HG02623 (cell line): Measurements from ENCODE around the gene LANCL2.
"Not testable (repeated sequence)": the region's sequence is repeated elsewhere in the genome, so short reads cannot be mapped to it uniquely, and the experiment has no call there.

Source experiments
- ATAC-seq: cut with Tn5 transposase; IDR thresholded peaks from one replicate; pipeline ENCODE4 v1.9.1; 2021; ENCODE audit warnings: moderate library complexity; ENCODE audit not compliant: unreplicated experiment

LANCL2 gene

GRCh38 chr7:55402506-55402905, 37.4 kb downstream of the LANCL2 start:
- not testable (repeated sequence) for ATAC-seq

- no peak for ATAC-seq
Measured at GRCh38 chr7:55405856-55406541, 40.9 kb downstream of the LANCL2 start.

GRCh38 chr7:55409482-55410225, 44.5 kb downstream of the LANCL2 start:
- ATAC-seq: peak; percentile 48

- no peak for ATAC-seq
Measured at GRCh38 chr7:55410667-55411239, 45.6 kb downstream of the LANCL2 start.

- ATAC-seq: no peak
Measured at GRCh38 chr7:55411844-55412243, 46.7 kb downstream of the LANCL2 start.

- ATAC-seq: no peak
Measured at GRCh38 chr7:55413442-55413841, 48.3 kb downstream of the LANCL2 start.

- ATAC-seq: peak; percentile 87
Measured at GRCh38 chr7:55415173-55415778, 50.1 kb downstream of the LANCL2 start.

GRCh38 chr7:55417456-55417855, 52.3 kb downstream of the LANCL2 start:
- ATAC-seq: not testable (repeated sequence)

- ATAC-seq: no peak
Measured at GRCh38 chr7:55420530-55420929, 55.4 kb downstream of the LANCL2 start.

- no peak for ATAC-seq
Measured at GRCh38 chr7:55423277-55423711, 58.2 kb downstream of the LANCL2 start.

GRCh38 chr7:55423891-55424290, 58.8 kb downstream of the LANCL2 start:
- no peak for ATAC-seq

GRCh38 chr7:55425141-55425752, 60.1 kb downstream of the LANCL2 start:
- ATAC-seq: no peak

- ATAC-seq: no peak
Measured at GRCh38 chr7:55426676-55427075, 61.5 kb downstream of the LANCL2 start.

- no peak for ATAC-seq
Measured at GRCh38 chr7:55427342-55427741, 62.2 kb downstream of the LANCL2 start.

GRCh38 chr7:55427800-55428199, 62.7 kb downstream of the LANCL2 start:
- ATAC-seq: no peak

GRCh38 chr7:55429835-55430499, 64.8 kb downstream of the LANCL2 start:
- no peak for ATAC-seq

- ATAC-seq: no peak
Measured at GRCh38 chr7:55431898-55432297, 66.8 kb downstream of the LANCL2 start.

GRCh38 chr7:55432506-55432905, 67.4 kb downstream of the LANCL2 start:
- ATAC-seq: no peak

- no peak for ATAC-seq
Measured at GRCh38 chr7:55432939-55433784, 68.0 kb downstream of the LANCL2 start.

- no peak for ATAC-seq
Measured at GRCh38 chr7:55435466-55435865, 70.3 kb downstream of the LANCL2 start.
